Activated CD8-positive, alpha-beta memory T cell treated with anti-CD3 and anti-CD28 coated beads for 24 hours (primary cell): ENCODE data around the gene JUND.

Experiments used
- DNase-seq: peaks from one replicate; pipeline ENCODE4 v3.0.0-alpha.2; 2020

Gene JUND

GRCh38 chr19:18266771-18267686 is 14.4 kb downstream of the JUND start:
- DNase-seq: no peak

DNA sequence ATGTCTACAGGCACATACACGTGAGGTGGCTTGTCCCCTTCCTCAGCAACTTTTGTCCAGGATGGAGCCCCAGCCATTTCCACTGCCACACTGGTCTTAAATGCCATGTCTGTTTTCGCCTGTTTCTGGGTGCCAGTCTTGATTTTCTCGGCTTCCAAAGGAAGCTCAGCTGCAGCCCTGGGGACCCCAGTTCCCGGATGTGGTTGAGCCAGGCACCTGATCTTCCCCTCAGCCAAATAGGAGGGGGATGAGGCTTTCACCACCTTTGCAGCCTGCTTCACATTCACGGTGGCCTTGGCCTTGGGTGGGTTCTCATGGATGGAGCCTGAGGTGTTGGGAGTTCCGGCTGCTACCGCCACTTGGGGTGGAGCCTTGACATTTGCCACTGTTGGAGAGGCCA is 15.8 kb downstream of the JUND start:
- no peak for DNase-seq

GRCh38 chr19:18264971-18265540 is 16.4 kb downstream of the JUND start:
- DNase-seq: no peak

GRCh38 chr19:18264137-18264854 is 17.1 kb downstream of the JUND start:
- DNase-seq: no peak

DNA sequence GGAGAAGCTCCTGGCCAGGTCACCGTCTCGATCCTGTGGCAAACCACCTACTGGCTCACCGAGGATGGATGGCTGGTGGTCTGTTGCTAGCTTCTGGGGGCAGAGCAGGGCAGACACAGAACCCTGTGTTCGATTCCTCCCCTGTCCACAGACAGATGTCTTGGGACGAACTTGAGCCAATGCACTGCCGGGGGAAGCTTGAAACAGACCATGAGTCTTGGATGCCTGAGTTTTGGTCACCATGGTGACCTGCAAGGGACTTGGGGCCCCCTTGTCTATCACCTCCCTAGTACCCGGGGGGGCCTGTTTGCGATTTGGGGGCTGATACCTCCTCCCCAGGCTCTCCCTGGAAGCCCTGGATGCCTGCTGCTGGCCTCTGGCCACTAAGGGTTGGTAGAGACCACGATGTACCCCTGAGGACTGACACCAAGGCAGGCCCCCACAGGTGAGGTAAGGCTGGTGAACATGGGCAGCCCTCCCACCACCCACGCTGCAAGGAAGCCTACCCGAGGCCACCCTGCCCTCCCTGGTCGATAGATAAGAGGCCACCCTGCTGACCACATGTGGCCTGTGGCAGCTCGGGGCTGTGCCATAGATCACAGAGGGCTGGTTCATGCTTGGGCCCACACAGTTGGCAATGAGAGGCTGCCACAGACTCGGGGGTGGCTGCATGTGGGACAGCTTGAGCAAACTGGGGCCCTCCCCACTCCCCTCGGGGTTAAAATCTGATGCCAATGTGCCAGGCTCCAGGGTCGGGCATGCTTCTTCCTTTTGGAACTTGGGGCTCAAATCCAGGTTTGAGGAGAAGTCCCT is 17.9 kb downstream of the JUND start:
- no peak for DNase-seq

DNA sequence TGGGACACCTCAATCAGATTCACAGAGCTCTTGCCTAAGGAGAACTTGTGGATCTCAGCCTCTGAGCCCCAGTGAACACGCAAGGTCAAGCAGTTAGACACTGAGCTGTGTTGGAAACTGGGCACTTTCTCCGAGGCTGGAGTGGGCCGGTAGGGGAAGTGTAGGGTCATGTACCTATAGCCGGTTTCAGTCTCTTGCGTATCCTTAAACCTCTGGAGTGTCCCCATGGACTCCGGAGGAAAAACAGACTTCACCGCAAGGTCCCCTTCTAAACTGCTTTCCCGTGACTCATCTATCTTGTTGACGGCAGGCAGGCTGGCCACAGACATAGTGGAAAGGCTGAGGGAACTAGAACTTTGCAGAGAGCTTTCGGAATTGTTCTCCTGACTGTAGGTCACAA is 18.5 kb downstream of the JUND start:
- DNase-seq: no peak

GRCh38 chr19:18262144-18262543 is 19.3 kb downstream of the JUND start:
- DNase-seq: no peak

DNA sequence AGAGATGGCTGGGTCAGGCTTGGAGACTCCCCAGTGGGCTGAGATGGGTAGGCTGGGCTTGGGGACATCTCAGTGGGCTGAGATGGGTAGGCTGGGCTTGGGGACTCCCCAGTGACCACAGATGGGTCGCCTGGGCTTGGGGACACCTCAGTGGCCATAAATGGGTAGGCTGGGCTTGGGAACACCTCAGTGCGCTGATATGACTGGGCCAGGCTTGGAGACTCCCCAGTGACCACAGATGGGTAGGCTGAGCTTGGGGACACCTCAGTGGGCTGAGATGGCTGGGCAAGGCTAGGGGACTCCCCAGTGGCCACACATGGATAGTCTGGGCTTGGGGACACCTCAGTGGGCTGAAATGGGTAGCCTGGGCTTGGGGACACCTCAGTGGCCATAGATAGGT is 19.9 kb downstream of the JUND start:
- no peak for DNase-seq

DNA sequence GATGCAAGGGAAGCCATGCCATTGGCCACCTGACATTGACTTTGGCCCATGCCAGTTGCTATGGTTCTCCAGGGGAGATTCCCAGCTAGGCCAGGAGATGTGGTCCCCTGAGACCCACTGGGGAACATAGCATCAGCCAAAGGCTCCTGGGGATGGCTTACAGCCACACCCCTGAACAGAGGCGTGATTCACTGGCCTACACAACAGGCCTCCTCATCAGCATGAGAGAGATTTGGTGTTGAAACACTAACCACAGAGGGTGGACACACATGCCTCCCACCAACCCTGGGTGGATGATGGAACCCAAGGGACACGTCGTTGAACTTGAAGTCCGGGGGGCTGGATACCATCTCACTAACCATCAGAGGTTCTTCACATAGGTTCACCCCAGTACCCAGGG is 21.5 kb downstream of the JUND start:
- no peak for DNase-seq

DNA sequence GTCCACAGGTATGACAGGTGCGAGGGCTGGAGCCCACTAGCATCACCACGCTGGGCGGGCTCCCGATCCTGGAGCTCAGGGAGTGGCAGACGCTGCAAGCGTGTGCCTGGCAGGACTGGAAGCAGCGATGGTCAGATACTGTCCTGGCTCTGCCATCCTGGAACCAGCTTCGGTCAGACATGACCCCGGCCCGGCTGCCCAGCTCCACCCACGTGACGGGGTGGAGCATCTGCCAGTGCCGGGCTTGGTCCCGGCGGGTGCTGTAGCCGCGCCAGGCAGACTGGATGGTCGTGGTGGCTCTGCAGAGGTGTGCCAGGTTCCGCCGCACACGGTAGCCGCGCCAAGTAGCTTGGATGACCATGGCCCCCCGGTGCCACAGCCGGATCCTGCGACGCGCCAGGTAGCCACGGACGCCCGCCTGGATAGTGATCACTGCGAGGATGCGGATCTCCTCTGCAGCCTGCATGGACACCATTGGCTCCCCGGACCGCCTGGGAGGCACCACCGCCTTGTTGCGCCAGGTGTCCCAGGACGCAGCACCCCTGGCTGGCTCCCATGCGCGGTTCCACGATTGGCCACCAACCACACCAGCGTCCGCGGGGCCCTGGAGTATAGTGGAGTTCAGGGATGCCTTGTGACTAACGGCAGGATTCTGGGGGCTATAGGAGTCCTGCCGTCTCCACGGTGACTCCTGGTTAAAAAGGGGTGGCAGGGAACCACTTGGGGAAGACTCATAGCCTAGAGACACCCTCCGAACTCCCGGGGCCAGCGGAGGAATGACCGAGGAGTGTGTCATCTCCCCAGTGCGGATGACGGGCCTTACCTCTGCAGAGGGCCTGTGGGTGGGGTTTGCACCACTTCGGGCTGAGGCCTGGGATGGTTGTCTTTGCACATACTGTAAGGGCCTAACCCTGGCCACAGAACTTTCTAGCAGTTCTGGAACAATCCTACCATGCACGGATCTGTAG is 23.6 kb downstream of the JUND start:
- DNase-seq: no peak

GRCh38 chr19:18254546-18255503 is 26.6 kb downstream of the JUND start:
- DNase-seq: no peak

DNA sequence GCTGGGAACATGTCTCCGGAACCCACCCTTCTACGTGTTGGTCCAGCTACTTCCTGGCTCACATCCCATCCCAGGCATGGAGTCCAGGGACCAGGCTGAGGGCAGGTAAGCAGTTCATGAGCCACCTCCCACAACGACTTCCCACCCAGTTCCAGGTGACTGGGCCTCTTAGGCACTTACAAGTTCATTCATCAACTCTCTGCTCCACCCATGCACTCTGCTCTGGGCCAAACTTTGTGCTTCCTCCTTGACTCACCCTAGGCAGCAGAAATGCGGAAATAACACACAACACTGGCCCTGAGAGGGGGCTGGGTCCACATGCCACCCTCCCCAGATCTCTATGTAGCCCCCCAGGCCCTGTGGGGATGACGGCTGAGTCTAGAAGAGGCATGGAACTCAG is 27.7 kb downstream of the JUND start:
- no peak for DNase-seq

- DNase-seq: no peak
These were observed 28.3 kb downstream of the JUND start for GRCh38 chr19:18253130-18253529.

DNA sequence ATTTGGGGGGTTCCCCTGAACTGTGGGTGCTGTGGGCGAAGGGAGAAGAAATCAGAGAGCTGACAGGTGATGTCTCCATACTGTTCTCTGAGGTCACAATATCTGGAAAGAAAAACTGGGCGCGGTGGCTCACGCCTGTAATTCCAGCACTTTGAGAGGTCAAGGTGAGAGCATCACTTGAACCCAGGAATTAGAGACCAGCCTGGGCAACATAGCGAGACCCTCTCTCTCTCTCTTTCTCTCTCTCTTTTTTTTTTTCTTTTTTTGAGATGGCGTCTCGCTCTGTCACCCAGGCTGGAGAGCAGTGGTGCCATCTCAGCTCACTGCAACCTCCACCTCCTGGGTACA is 29.1 kb downstream of the JUND start:
- DNase-seq: no peak

GRCh38 chr19:18251587-18252369 is 29.6 kb downstream of the JUND start:
- peak; percentile 95 for DNase-seq

- DNase-seq: no peak
These were observed 31.6 kb downstream of the JUND start for GRCh38 chr19:18249834-18250233.

GRCh38 chr19:18245297-18245696 is 36.1 kb downstream of the JUND start:
- no peak for DNase-seq

- DNase-seq: no peak
These were observed 42.1 kb downstream of the JUND start for GRCh38 chr19:18239303-18239702.

- no peak for DNase-seq
These were observed 47.2 kb downstream of the JUND start for GRCh38 chr19:18234194-18234593.
